PC-9 (cell line): Measurements from ENCODE around the gene NDST1. TPM values are rescaled to one million over a fixed set of nuclear protein-coding genes. Genes with fewer than 3 reads are reported as not detected.
A peak's percentile ranks its signal among the peaks of the same experiment; 100 is the strongest.

Experiments
- Bru-seq: library from RNA; stranded (reverse); fragments of 400-500 nt; gene quantifications from one replicate; lab custom pipeline; 2021; lab: Mats Ljungman, UMichigan
- BruChase-seq, 2 experiments: library from RNA; stranded (reverse); fragments of 400-500 nt; gene quantifications; one replicate each; lab custom pipeline; 2021; lab: Mats Ljungman, UMichigan
- BruUV-seq: library from RNA; stranded (reverse); fragments of 400-500 nt; replicated peaks from 2 replicates; lab custom pipeline; 2021; lab: Mats Ljungman, UMichigan
- CTCF ChIA-PET: fragments of 300-600 bp; sonication (Branson Sonifier 250); formaldehyde crosslinking; loops from one replicate; lab custom pipeline; 2022; ENCODE audit warnings: antibody characterized with exemption; lab: Charles Lee
- POLR2A ChIA-PET: fragments of 300-600 bp; sonication (Branson Sonifier 250); formaldehyde crosslinking; loops from one replicate; lab custom pipeline; 2022; ENCODE audit warnings: antibody characterized with exemption; ENCODE audit not compliant: unreplicated experiment; lab: Charles Lee
- DNase-seq, 2 experiments: peaks; one replicate each; pipeline versions ENCODE4 v3.0.0 to v3.0.0-alpha.2; 2015 to 2022; ENCODE audit warnings: mixed read lengths in 1 of 2
- H2AFZ ChIP-seq: fragments of 200-600 bp; sonication (generic); 2 replicates; pipeline ENCODE4 v1.8.1; 2017; ENCODE audit warnings: antibody characterized with exemption
- H3F3A ChIP-seq: fragments of 200-600 bp; sonication (generic); 2 replicates; pipeline ENCODE4 v1.8.1; 2017; ENCODE audit warnings: antibody characterized with exemption, mild to moderate bottlenecking, low read depth; ENCODE audit not compliant: insufficient read depth
- H3K27ac ChIP-seq: fragments of 200-600 bp; sonication (generic); 2 replicates; pipeline ENCODE4 v1.6.1; 2016; ENCODE audit warnings: mixed run types
- H3K27me3 ChIP-seq: fragments of 200-600 bp; sonication (generic); 2 replicates; pipeline ENCODE4 v1.6.1; 2016; ENCODE audit warnings: low read depth, mixed run types; ENCODE audit not compliant: insufficient read depth
- H3K36me3 ChIP-seq: fragments of 200-600 bp; sonication (generic); 2 replicates; pipeline ENCODE4 v1.6.1; 2016; ENCODE audit warnings: low read depth, mixed run types
- H3K4me1 ChIP-seq: fragments of 200-600 bp; sonication (generic); replicated peaks from 2 replicates; pipeline ENCODE4 v1.6.1; 2016; ENCODE audit warnings: mixed run types; ENCODE audit not compliant: insufficient read depth
- H3K4me2 ChIP-seq: fragments of 200-600 bp; sonication (generic); 2 replicates; pipeline ENCODE4 v1.6.1; 2017; ENCODE audit warnings: mixed run types
- H3K4me3 ChIP-seq: fragments of 200-600 bp; sonication (generic); 2 replicates; pipeline ENCODE4 v1.6.1; 2016; ENCODE audit warnings: mixed run types
- H3K79me2 ChIP-seq: fragments of 200-600 bp; sonication (generic); 2 replicates; pipeline ENCODE4 v1.6.1; 2017; ENCODE audit warnings: low read depth, mixed run types
- H3K9me2 ChIP-seq: fragments of 200-600 bp; sonication (generic); 2 replicates; pipeline ENCODE4 v1.8.1; 2017; ENCODE audit warnings: mild to moderate bottlenecking; ENCODE audit not compliant: insufficient read depth
- H3K9me3 ChIP-seq: fragments of 200-600 bp; sonication (generic); 2 replicates; pipeline ENCODE4 v1.8.1; 2016; ENCODE audit warnings: low read depth; ENCODE audit not compliant: insufficient read depth
- H4K20me1 ChIP-seq: fragments of 200-600 bp; sonication (generic); 2 replicates; pipeline ENCODE4 v1.8.1; 2017; ENCODE audit not compliant: insufficient read depth
- CTCF ChIP-seq: fragments of 200-600 bp; sonication (generic); conservative IDR thresholded peaks from 2 replicates; pipeline ENCODE4 v1.6.1; 2017; ENCODE audit warnings: mixed run types, antibody characterized with exemption, mild to moderate bottlenecking, moderate library complexity
- EZH2 ChIP-seq: fragments of 200-600 bp; sonication (generic); IDR thresholded peaks from 2 replicates; pipeline ENCODE4 v1.8.0; 2017; ENCODE audit warnings: antibody characterized with exemption, low read depth
- intact Hi-C: fragments of 100-400 bp; cut with micrococcal nuclease; formaldehyde crosslinking; loops from one replicate; pipeline ENCODE4 v1.10.0; 2022; ENCODE audit not compliant: unreplicated experiment
- long read RNA-seq: library from polyadenylated mRNA; stranded (forward); transcript quantifications from one replicate; pipeline ENCODE4 v2.0.0, GENCODE V29; 2022
- total RNA-seq: library from RNA; stranded (reverse); gene quantifications from 2 replicates; pipeline ENCODE4 v1.2.3, GENCODE V29; 2021

The NDST1 gene
- total RNA-seq (94.3 and 100.0 TPM in 2 replicates), Bru-seq, nascent RNA (percentile 87 among the genes with signal in this experiment), BruChase-seq, experiment 1, labeled RNA remaining after a 2-hour chase (percentile 90 among the genes with signal in this experiment), BruChase-seq, experiment 2, labeled RNA remaining after a 6-hour chase (percentile 93 among the genes with signal in this experiment)
- long read RNA-seq, partial matches to known transcripts: 1 of 25 reads
- long read RNA-seq, other reads (novel, unspliced or antisense): 24 of 25 reads

GRCh38 chr5:150507474-150508276 lies at the start of gene NDST1:
Gene NDST1, plus strand, starts transcription at chr5:150508131. Its CDS starts 13,124 bp downstream, at chr5:150521255.
- ChIA-PET CTCF (no interaction called here), POLR2A (interaction anchor here (0.6 kb wide), 1 partner anchor 65 kb away, joined by 3 read pairs; no protein-coding TSS in a partner anchor)
- Histone ChIP-seq H3K79me2 (peaks cover 81% of the 10 kb centered on the region), H3K9me2 (no peaks in the 10 kb centered on the region), H3F3A (peaks cover 7% of the 10 kb centered on the region; the same call in 1 of the 2 replicates), H4K20me1 (peaks cover 87% of the 10 kb centered on the region), H2AFZ (no peak within 1 kb of the TSS), H3K9me3 (no peaks in the 10 kb centered on the region), H3K27ac (no peak within 1 kb of the TSS), H3K4me3 (no peak within 1 kb of the TSS), H3K4me2 (no peak within 1 kb of the TSS), H3K4me1 (peaks cover 23% of the 10 kb centered on the region), H3K36me3 (no peaks in the 10 kb centered on the region), H3K27me3 (no peaks in the 10 kb centered on the region)
- DNase-seq: no peak
- TF ChIP-seq EZH2 (no peak), CTCF (no peak)
- intact Hi-C loops: no loop called here
- no TSS peak for BruUV-seq

DNA sequence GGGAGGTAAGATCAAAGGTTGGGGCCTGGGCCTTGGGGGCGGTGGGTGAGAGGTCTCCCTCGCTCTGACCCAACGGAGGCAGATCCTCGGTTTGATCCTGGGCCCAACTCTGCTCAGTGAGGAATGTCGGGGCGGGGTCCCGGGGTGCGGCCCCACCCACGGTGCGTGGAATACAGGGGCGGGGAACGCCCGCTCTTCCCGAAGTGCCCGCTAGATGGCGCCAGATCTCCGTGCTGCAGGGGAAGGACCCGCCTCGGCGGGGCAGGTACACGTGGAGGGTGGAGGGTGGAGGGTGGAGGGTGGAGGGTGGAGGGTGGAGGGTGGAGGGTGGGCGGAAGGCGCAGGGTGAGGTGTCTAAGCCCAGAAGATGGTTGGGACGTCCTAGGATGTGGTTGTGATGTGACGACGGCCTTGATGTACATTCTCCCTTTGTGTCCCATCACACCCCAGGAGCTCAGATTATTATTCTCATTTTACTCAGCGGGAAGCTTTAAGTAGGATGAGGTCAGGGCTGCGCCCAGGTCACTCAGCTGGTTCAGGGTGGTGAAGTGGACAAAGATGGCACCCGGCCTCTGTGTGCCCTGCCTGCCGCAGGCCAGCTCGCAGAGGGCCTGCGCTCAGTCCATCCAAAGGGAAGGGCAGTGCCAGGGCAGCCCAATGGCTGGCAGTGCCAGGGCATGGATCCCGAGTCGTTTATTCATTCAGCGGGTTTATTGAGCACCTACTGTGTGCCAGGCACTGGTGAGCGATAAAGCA lies 49.0 kb upstream of the NDST1 start:
- no TSS peak for BruUV-seq
- Histone ChIP-seq H3F3A (peaks cover 11% of the 10 kb centered on the region; the same call in 1 of the 2 replicates), H3K4me3 (no peak overlapping the region), H3K9me2 (no peaks in the 10 kb centered on the region), H3K27ac (no peak overlapping the region), H2AFZ (no peak overlapping the region), H3K4me2 (peak overlapping the region; percentile 65), H3K4me1 (0 out of 2 replicates have a peak, but pooled peaks cover 10% of the 10 kb centered on the region), H4K20me1 (no peaks in the 10 kb centered on the region), H3K9me3 (no peaks in the 10 kb centered on the region), H3K36me3 (no peaks in the 10 kb centered on the region), H3K27me3 (no peaks in the 10 kb centered on the region), H3K79me2 (no peaks in the 10 kb centered on the region)
- intact Hi-C loops: loop anchor here (1.0 to 10.0 kb wide), 6 partner anchors 15 to 346 kb away; no protein-coding TSS in a partner anchor
- CTCF ChIA-PET: interaction anchor here (0.6 to 1.5 kb wide), 12 partner anchors 15 to 1131 kb away, joined by 3 to 11 read pairs (median 4); partner anchors contain the start of gene IRGM
- DNase-seq: peak in 1 of 2 experiments; percentile 90
- POLR2A ChIA-PET: interaction anchor here (0.6 to 0.9 kb wide), 2 partner anchors 19 to 59 kb away, joined by 3 to 4 read pairs; no protein-coding TSS in a partner anchor
- TF ChIP-seq EZH2 (no peak), CTCF (peak; percentile 80)

DNA sequence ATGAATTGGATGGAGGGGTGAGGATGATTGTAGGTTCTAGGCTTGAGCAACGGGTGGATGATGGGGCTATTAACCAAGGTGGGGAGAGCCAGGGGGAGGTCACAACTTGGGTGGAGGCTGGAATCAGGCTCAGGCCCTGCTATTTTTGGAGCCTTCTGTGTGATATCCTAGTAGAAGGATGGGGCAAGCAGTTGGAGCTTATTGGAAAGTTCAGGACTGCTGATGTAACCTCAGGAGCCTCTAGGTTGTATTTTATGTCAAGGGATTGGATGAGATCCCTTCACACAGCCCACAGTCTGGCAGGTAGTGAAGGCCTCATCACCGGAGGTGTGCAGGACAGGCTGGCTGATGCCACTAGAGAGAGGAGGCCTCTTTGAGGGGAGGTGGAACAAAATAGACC lies 47.1 kb upstream of the NDST1 start:
- POLR2A ChIA-PET: interaction anchor here (1.5 kb wide), 1 partner anchor 13 kb away, joined by 6 read pairs; no protein-coding TSS in a partner anchor

More for the DNA sequence above, 47.1 kb upstream of the NDST1 start:
- intact Hi-C loops: no loop called here
- TF ChIP-seq EZH2: no peak
- no peak for TF ChIP-seq CTCF
- Histone ChIP-seq H2AFZ (no peak overlapping the region), H4K20me1 (no peaks in the 10 kb centered on the region), H3K79me2 (no peaks in the 10 kb centered on the region), H3F3A (peaks cover 11% of the 10 kb centered on the region; the same call in 1 of the 2 replicates), H3K4me3 (no peak overlapping the region), H3K4me2 (no peak overlapping the region), H3K36me3 (no peaks in the 10 kb centered on the region), H3K9me3 (no peaks in the 10 kb centered on the region), H3K4me1 (0 out of 2 replicates have a peak, but pooled peaks cover 10% of the 10 kb centered on the region), H3K27me3 (no peaks in the 10 kb centered on the region), H3K27ac (no peak overlapping the region), H3K9me2 (no peaks in the 10 kb centered on the region)
- DNase-seq: no peak
- BruUV-seq: no TSS peak
- CTCF ChIA-PET: interaction anchor here (1.1 kb wide), 1 partner anchor 57 kb away, joined by 3 read pairs; no protein-coding TSS in a partner anchor
